ENCODE measurements around the gene DMRTC2.

DNA sequence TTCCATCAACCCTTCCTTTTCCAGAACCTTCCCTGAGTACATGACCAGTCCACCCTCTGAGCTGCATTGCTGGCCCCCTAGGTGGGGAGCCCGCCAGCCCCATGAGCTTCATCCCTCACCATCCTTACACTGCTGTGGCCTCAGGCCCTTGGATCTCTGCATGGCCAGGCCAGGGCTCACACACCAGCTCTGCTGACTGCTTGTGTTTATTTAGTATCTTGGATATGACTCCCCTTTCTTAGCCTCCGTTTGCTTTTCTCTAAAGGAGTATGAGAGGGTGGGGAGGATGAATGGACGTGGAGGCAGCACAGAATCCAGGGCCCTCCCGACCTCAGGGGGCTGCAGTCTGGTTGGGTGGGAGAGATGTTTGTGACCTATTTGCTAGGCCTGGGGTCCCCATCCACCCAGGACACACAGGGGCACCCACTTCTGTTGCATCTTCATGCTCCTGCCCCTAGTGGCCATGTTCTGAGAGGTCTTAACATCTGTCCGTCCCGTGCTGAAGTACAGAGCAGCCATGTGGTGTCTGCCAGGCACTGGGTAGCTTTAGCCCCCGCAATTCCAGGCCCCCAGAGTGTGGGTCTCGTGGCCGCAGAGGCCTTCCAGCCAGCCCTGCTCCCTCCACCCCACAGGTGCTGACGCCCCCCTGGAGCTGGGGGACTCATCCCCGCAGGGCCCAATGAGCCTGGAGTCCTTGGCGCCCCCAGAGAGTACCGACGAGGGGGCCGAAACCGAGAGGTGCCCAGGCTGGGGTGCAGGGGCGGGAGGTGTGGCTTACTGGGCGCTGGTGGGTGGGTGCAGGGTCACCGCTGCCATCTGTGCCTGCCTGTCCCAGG lies 51.1 kb downstream of the DMRTC2 start:
- TF ChIP-seq, protein P1, sequence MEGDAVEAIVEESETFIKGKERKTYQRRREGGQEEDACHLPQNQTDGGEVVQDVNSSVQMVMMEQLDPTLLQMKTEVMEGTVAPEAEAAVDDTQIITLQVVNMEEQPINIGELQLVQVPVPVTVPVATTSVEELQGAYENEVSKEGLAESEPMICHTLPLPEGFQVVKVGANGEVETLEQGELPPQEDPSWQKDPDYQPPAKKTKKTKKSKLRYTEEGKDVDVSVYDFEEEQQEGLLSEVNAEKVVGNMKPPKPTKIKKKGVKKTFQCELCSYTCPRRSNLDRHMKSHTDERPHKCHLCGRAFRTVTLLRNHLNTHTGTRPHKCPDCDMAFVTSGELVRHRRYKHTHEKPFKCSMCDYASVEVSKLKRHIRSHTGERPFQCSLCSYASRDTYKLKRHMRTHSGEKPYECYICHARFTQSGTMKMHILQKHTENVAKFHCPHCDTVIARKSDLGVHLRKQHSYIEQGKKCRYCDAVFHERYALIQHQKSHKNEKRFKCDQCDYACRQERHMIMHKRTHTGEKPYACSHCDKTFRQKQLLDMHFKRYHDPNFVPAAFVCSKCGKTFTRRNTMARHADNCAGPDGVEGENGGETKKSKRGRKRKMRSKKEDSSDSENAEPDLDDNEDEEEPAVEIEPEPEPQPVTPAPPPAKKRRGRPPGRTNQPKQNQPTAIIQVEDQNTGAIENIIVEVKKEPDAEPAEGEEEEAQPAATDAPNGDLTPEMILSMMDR (optimal IDR thresholded peaks at IDR 0.05 in 1 of 3, IDR thresholded peaks at IDR 0.05 in 1 of 3, conservative IDR thresholded peaks at IDR 0.05 in 1 of 3; ENCODE audit: extremely low read depth in 1 of 3, insufficient read depth in 2 of 3, low read length in 3 of 3): peak in 1 of 3 experiments; percentile 28
- TF ChIP-seq EZH2 (IDR thresholded peaks at IDR 0.05; ENCODE audit: low read length): no peak

All from keratinocyte (primary cell).